Activated CD8-positive, alpha-beta memory T cell treated with anti-CD3 and anti-CD28 coated beads, Interleukin-2, amount 50 U/mL, for 1 hour (primary cell): ENCODE measurements around the gene MAPK8IP3.
"Not testable (repeated sequence)": the region's sequence is repeated elsewhere in the genome, so short reads cannot be mapped to it uniquely, and the experiment has no call there.

ENCODE experiments used
- DNase-seq: peaks from one replicate; pipeline ENCODE4 v3.0.0-alpha.2; 2020; ENCODE audit errors: extremely low read depth

MAPK8IP3 gene

GRCh38 chr16:1709356-1709755 lies 3.4 kb downstream of the MAPK8IP3 start:
- DNase-seq, result no peak

GRCh38 chr16:1710811-1711507 lies 5.0 kb downstream of the MAPK8IP3 start:
- no peak for DNase-seq

- no peak for DNase-seq
Observed at GRCh38 chr16:1712791-1713261, 6.8 kb downstream of the MAPK8IP3 start.

GRCh38 chr16:1713331-1713730 lies 7.3 kb downstream of the MAPK8IP3 start:
- DNase-seq, result no peak

GRCh38 chr16:1713933-1714332 lies 7.9 kb downstream of the MAPK8IP3 start:
- DNase-seq, result no peak

GRCh38 chr16:1715220-1715619 lies 9.2 kb downstream of the MAPK8IP3 start:
- DNase-seq, result no peak

- DNase-seq, result not testable (repeated sequence)
Observed at GRCh38 chr16:1718236-1718635, 12.2 kb downstream of the MAPK8IP3 start.

GRCh38 chr16:1719559-1720229 lies 13.7 kb downstream of the MAPK8IP3 start:
- DNase-seq, result not testable (repeated sequence)

- no peak for DNase-seq
Observed at GRCh38 chr16:1721372-1721771, 15.4 kb downstream of the MAPK8IP3 start.

GRCh38 chr16:1723450-1724147 lies 17.6 kb downstream of the MAPK8IP3 start:
- no peak for DNase-seq

- DNase-seq, result no peak
Observed at GRCh38 chr16:1724491-1724890, 18.5 kb downstream of the MAPK8IP3 start.

GRCh38 chr16:1726661-1727502 lies 20.9 kb downstream of the MAPK8IP3 start:
- DNase-seq, result no peak

- no peak for DNase-seq
Observed at GRCh38 chr16:1727651-1728624, 21.9 kb downstream of the MAPK8IP3 start.

- DNase-seq, result no peak
Observed at GRCh38 chr16:1729026-1729425, 23.0 kb downstream of the MAPK8IP3 start.

GRCh38 chr16:1729445-1729844 lies 23.4 kb downstream of the MAPK8IP3 start:
- DNase-seq, result no peak

GRCh38 chr16:1731073-1731472 lies 25.1 kb downstream of the MAPK8IP3 start:
- no peak for DNase-seq

GRCh38 chr16:1731603-1732002 lies 25.6 kb downstream of the MAPK8IP3 start:
- no peak for DNase-seq

- no peak for DNase-seq
Observed at GRCh38 chr16:1732071-1732470, 26.1 kb downstream of the MAPK8IP3 start.

GRCh38 chr16:1732551-1732987 lies 26.6 kb downstream of the MAPK8IP3 start:
- DNase-seq, result not testable (repeated sequence)

- DNase-seq, result no peak
Observed at GRCh38 chr16:1734123-1734522, 28.1 kb downstream of the MAPK8IP3 start.

GRCh38 chr16:1734816-1735215 lies 28.8 kb downstream of the MAPK8IP3 start:
- DNase-seq, result no peak
